Esophagus mucosa (tissue), 1 donor: ENCODE data around the gene C5orf22. TPM values are rescaled to one million over a fixed set of nuclear protein-coding genes. Genes with fewer than 3 reads are reported as not detected.
"Not testable (repeated sequence)": the region's sequence is repeated elsewhere in the genome, so short reads cannot be mapped to it uniquely, and the experiment has no call there.

ENCODE experiments used
- ATAC-seq: fragments of 200-7000 bp; cut with Tn5 transposase; one replicate; pipeline ENCODE4 v1.9.1; 2020
- total RNA-seq: library from RNA; stranded (reverse); gene quantifications from one replicate; pipeline ENCODE4 v1.2.4, GENCODE V29; 2023
- donor health status: DM: yes; HTN: yes; CAD: no.

The C5orf22 gene
- total RNA-seq, 1 donor from 2014 or later: 14.7 TPM

- ATAC-seq: no peak
These were observed 22.5 kb downstream of the C5orf22 start for GRCh38 chr5:31554552-31554951.

GRCh38 chr5:31556461-31556860 is 24.4 kb downstream of the C5orf22 start:
- ATAC-seq: no peak

GRCh38 chr5:31559942-31560341 is 27.8 kb downstream of the C5orf22 start:
- ATAC-seq: no peak

GRCh38 chr5:31561946-31562345 is 29.8 kb downstream of the C5orf22 start:
- no peak for ATAC-seq

- no peak for ATAC-seq
These were observed 31.1 kb downstream of the C5orf22 start for GRCh38 chr5:31563216-31563615.

- not testable (repeated sequence) for ATAC-seq
These were observed 34.3 kb downstream of the C5orf22 start for GRCh38 chr5:31566362-31566761.

- ATAC-seq: no peak
These were observed 36.3 kb downstream of the C5orf22 start for GRCh38 chr5:31568302-31568835.

- no peak for ATAC-seq
These were observed 37.0 kb downstream of the C5orf22 start for GRCh38 chr5:31569068-31569467.

- ATAC-seq: no peak
These were observed 41.5 kb downstream of the C5orf22 start for GRCh38 chr5:31573494-31574142.

- no peak for ATAC-seq
These were observed 42.7 kb downstream of the C5orf22 start for GRCh38 chr5:31574772-31575171.

GRCh38 chr5:31577438-31577837 is 45.3 kb downstream of the C5orf22 start:
- ATAC-seq: no peak

GRCh38 chr5:31579558-31579957 is 47.5 kb downstream of the C5orf22 start:
- ATAC-seq: no peak

GRCh38 chr5:31581498-31582099 is 49.5 kb downstream of the C5orf22 start:
- ATAC-seq: no peak

GRCh38 chr5:31583129-31583528 is 51.0 kb downstream of the C5orf22 start:
- no peak for ATAC-seq

GRCh38 chr5:31585166-31585894 is 53.2 kb downstream of the C5orf22 start:
- ATAC-seq: no peak

GRCh38 chr5:31585895-31586270 is 53.8 kb downstream of the C5orf22 start:
- ATAC-seq: no peak

- ATAC-seq: no peak
These were observed 55.4 kb downstream of the C5orf22 start for GRCh38 chr5:31587546-31587945.

- no peak for ATAC-seq
These were observed 61.6 kb downstream of the C5orf22 start for GRCh38 chr5:31593665-31594064.

GRCh38 chr5:31596354-31596753 is 64.3 kb downstream of the C5orf22 start:
- no peak for ATAC-seq

GRCh38 chr5:31598640-31599611 is 66.8 kb downstream of the C5orf22 start:
- no peak for ATAC-seq

GRCh38 chr5:31602305-31602704 is 70.2 kb downstream of the C5orf22 start:
- not testable (repeated sequence) for ATAC-seq

GRCh38 chr5:31604240-31604639 is 72.1 kb downstream of the C5orf22 start:
- ATAC-seq: no peak
